Mesothelial cell of epicardium (in vitro differentiated cells): ENCODE measurements around the gene REXO5. TPM values are rescaled to one million over a fixed set of nuclear protein-coding genes. Genes with fewer than 3 reads are reported as not detected.
"Not testable (repeated sequence)": the region's sequence is repeated elsewhere in the genome, so short reads cannot be mapped to it uniquely, and the experiment has no call there.

Experiments used
- DNase-seq, 2 experiments: peaks; one replicate each; pipeline ENCODE4 v3.0.0; 2021; ENCODE audit warnings: low spot score in 2 of 2; ENCODE audit not compliant: unreplicated experiment in 2 of 2
- H3K27ac Mint-ChIP-seq: 2 replicates; pipeline ENCODE4 v1.8.0; 2021; ENCODE audit warnings: mixed read lengths
- H3K27me3 Mint-ChIP-seq: 2 replicates; pipeline ENCODE4 v1.8.0; 2021; ENCODE audit warnings: low read depth, mixed read lengths
- H3K36me3 Mint-ChIP-seq: 2 replicates; pipeline ENCODE4 v1.8.0; 2021; ENCODE audit warnings: mixed read lengths
- H3K4me1 Mint-ChIP-seq: 2 replicates; pipeline ENCODE4 v1.8.0; 2021; ENCODE audit warnings: mixed read lengths
- H3K4me3 Mint-ChIP-seq: 2 replicates; pipeline ENCODE4 v1.8.0; 2021; ENCODE audit warnings: mild to moderate bottlenecking, moderate library complexity, mixed read lengths
- H3K9me3 Mint-ChIP-seq: 2 replicates; pipeline ENCODE4 v1.8.0; 2021; ENCODE audit warnings: mixed read lengths
- total RNA-seq: library from RNA; stranded (reverse); gene quantifications from 3 replicates; pipeline ENCODE4 v1.2.1, GENCODE V29; 2021
- TF ChIP-seq, protein P1 (sequence below): fragments of 200-600 bp; sonication (generic); IDR thresholded peaks from one replicate; pipeline ENCODE4 v1.5.0; 2021; ENCODE audit warnings: antibody characterized with exemption; ENCODE audit not compliant: unreplicated experiment

The REXO5 gene
- total RNA-seq, 1 donor from 2014 or later: 5.1 TPM

DNA sequence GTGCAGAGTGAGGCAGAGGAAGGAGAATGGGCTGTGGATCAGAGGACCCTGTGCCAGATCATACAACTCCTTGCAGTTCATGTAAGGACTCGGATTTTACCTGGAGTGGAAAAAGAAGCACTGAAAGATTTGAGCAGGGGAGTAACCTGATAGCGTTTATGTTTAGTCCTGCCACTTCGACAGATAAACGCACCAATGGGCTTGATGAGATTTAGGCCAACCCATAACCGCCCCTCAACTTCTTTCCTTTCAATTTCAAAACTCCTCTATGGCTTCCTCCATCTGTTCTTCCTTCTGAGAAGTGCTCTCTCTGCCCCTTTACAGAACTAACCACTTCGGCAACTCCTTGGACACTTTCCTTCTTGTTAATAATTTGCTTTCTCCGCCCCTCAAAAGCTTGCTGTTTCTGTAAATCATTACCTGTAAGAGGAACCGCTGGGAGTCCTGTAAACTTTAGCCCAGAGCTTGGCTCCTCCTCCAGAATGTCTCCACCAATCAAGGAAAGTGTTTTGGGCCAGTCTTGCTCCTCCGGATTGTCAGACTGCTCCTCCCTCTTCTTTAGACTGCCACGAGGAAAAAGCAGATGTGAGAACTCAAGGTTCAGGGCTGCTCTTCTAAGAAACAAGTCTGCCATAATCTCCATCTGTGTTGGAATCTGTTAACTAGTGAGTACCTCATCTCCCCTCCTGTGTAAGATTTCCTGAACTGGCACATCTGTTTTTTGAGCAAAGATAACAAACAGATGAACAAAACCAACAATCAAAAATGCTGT, 42.7 kb upstream of the REXO5 start, which contains the start of gene ACSM3:
Gene ACSM3 (plus strand): TSS at position 554 of the 772 bp plus-strand sequence. CDS start 6,021 bp downstream, outside the sequence.
- Mint-ChIP-seq H3K27ac (peak within 1 kb of the TSS; percentile 68), H3K4me1 (peaks cover 16% of the 10 kb centered on the region), H3K9me3 (peaks cover 22% of the 10 kb centered on the region), H3K4me3 (peak within 1 kb of the TSS; percentile 68), H3K36me3 (peaks cover 39% of the 10 kb centered on the region), H3K27me3 (no peaks in the 10 kb centered on the region)
- TF ChIP-seq, protein P1, sequence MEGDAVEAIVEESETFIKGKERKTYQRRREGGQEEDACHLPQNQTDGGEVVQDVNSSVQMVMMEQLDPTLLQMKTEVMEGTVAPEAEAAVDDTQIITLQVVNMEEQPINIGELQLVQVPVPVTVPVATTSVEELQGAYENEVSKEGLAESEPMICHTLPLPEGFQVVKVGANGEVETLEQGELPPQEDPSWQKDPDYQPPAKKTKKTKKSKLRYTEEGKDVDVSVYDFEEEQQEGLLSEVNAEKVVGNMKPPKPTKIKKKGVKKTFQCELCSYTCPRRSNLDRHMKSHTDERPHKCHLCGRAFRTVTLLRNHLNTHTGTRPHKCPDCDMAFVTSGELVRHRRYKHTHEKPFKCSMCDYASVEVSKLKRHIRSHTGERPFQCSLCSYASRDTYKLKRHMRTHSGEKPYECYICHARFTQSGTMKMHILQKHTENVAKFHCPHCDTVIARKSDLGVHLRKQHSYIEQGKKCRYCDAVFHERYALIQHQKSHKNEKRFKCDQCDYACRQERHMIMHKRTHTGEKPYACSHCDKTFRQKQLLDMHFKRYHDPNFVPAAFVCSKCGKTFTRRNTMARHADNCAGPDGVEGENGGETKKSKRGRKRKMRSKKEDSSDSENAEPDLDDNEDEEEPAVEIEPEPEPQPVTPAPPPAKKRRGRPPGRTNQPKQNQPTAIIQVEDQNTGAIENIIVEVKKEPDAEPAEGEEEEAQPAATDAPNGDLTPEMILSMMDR: no peak
- DNase-seq: peak in 1 of 2 experiments; percentile 41

DNA sequence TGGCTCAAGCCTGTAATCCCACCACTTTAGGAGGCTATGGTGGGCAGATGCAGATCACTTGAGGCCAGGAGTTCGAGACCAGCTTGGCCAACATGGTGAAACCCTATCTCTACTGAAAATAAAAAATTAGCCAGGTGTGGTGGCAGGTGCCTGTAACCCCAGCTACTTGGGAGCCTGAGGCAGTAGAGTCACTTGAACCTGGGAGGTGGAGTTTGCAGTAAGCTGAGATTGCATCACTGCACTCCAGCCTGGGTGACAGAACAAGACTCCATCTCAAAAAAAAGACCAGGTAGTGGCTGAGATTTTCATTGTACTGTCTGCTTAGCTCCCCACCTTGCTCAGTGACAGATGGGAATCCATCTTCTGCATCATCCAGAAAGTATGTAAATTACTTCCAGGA, 41.9 kb upstream of the REXO5 start:
- H3K27me3 Mint-ChIP-seq, H3K4me3 Mint-ChIP-seq, H3K27ac Mint-ChIP-seq, DNase-seq: not testable (repeated sequence)
- peaks cover 37% of the 10 kb centered on the region for H3K36me3 Mint-ChIP-seq
- H3K9me3 Mint-ChIP-seq: peaks cover 22% of the 10 kb centered on the region
- H3K4me1 Mint-ChIP-seq: peaks cover 16% of the 10 kb centered on the region

DNA sequence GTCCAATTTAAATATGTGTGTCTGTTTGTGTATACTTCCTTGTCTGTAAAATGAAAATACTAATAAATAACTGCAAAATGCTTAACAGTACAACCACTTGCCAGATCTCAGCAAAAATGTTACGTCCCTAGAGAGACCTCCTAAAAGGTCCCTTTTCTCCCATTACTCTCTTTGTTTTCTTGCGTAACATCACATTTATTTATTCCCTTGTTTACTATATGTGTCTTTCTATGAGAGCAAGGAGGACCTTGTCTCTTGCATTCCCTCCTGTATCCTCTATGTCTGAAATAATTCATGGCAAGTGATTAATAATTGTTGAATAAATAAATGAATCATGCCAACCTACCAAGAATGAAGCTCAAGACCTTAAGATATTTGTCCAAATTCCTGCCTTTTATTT, 40.6 kb upstream of the REXO5 start:
- no peak overlapping the region for H3K4me3 Mint-ChIP-seq
- peaks cover 11% of the 10 kb centered on the region for H3K4me1 Mint-ChIP-seq
- peaks cover 28% of the 10 kb centered on the region for H3K36me3 Mint-ChIP-seq
- TF ChIP-seq, protein P1: no peak
- H3K27me3 Mint-ChIP-seq: no peaks in the 10 kb centered on the region
- DNase-seq: no peak
- H3K27ac Mint-ChIP-seq: no peak overlapping the region
- peaks cover 21% of the 10 kb centered on the region for H3K9me3 Mint-ChIP-seq

DNA sequence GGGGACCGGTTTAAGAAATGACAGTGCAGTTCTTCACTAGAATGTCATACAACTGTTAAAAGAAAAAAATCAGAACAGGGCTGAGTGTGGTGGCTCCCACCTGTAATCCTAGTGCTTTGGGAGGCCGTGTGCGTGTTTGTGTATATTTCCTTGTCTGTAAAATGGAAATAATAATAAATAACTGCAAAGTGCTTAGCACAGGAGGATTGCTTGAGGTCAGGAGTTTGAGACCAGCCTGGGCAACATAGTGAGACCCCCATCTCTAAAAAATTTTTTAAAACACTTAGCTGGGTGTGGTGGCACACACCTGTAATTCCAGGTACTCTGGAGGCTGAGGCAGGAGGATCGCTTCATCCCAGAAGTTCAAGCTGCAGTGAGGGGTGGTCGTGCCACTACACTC, 40.0 kb upstream of the REXO5 start:
- peaks cover 25% of the 10 kb centered on the region for H3K36me3 Mint-ChIP-seq
- DNase-seq: no peak
- H3K27ac Mint-ChIP-seq: no peak overlapping the region
- H3K4me3 Mint-ChIP-seq: no peak overlapping the region
- TF ChIP-seq, protein P1: no peak
- peaks cover 9% of the 10 kb centered on the region for H3K4me1 Mint-ChIP-seq
- H3K27me3 Mint-ChIP-seq: no peaks in the 10 kb centered on the region
- H3K9me3 Mint-ChIP-seq: peaks cover 15% of the 10 kb centered on the region

DNA sequence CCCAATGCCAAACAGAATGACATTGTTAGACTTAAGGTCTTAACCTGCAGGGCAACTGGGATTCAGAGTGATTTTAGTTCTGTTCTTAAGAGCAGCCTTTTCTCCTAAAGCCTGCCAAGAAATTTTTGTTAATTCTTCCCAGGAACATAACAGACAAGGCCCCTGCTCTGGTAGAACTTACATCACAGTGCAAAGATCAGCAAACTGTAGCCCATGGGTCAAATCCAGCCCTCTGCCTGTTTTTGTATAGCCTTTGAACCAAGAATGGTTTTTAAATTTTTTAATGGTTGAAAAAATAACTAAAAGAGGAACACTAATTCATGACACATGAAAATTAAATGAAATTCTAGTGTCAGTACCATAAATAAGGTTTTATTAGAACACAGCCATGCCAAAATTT, 38.8 kb upstream of the REXO5 start:
- Mint-ChIP-seq H3K4me3 (no peak overlapping the region), H3K4me1 (peaks cover 9% of the 10 kb centered on the region), H3K9me3 (peaks cover 14% of the 10 kb centered on the region), H3K27ac (no peak overlapping the region), H3K27me3 (no peaks in the 10 kb centered on the region), H3K36me3 (peaks cover 25% of the 10 kb centered on the region)
- TF ChIP-seq, protein P1: no peak
- no peak for DNase-seq

DNA sequence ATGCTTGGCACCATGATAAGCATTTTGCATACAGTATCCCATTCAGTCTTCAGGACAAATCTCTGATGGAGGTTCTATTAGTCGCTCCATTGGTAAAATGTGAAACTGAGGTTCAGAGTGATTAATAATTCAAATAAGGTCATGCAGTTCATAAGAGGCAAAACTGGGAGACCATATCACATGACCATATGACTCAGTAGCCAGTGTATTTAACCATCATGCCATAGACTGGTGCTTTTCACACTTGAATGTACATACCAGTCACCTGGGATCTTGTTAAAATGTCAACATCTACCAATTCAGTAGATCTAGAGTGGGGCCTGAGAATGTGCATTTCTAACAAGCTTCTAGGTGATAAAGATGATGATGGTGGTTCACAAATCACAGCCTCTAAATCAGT, 38.2 kb upstream of the REXO5 start:
- Mint-ChIP-seq H3K4me3 (no peak overlapping the region), H3K27ac (no peak overlapping the region), H3K36me3 (peaks cover 27% of the 10 kb centered on the region)

More for the DNA sequence above, 38.2 kb upstream of the REXO5 start:
- Mint-ChIP-seq H3K27me3 (no peaks in the 10 kb centered on the region), H3K4me1 (peaks cover 8% of the 10 kb centered on the region), H3K9me3 (peaks cover 16% of the 10 kb centered on the region)
- no peak for DNase-seq
- TF ChIP-seq, protein P1: no peak
